ENCODE data around the gene ENAM.

DNA sequence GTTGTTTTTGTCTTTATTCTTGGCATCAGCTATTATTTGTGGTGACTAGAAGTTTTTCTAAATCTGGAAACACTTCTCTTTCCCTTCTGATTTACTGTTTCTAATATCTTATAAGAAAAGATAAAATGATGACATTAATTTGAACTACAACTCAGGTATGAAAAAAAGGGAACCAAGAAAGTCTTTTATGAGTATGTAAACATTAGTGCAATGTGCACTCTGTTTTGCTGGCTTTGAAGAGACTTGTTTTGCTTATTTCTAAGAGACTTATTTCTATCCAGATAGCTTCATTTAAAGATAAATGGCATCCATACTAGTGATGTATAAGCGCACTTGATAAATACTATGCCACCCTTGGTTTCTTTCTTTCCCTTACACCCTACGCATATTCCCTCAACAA, 46.6 kb upstream of the ENAM start:
- TF ChIP-seq, protein P1, sequence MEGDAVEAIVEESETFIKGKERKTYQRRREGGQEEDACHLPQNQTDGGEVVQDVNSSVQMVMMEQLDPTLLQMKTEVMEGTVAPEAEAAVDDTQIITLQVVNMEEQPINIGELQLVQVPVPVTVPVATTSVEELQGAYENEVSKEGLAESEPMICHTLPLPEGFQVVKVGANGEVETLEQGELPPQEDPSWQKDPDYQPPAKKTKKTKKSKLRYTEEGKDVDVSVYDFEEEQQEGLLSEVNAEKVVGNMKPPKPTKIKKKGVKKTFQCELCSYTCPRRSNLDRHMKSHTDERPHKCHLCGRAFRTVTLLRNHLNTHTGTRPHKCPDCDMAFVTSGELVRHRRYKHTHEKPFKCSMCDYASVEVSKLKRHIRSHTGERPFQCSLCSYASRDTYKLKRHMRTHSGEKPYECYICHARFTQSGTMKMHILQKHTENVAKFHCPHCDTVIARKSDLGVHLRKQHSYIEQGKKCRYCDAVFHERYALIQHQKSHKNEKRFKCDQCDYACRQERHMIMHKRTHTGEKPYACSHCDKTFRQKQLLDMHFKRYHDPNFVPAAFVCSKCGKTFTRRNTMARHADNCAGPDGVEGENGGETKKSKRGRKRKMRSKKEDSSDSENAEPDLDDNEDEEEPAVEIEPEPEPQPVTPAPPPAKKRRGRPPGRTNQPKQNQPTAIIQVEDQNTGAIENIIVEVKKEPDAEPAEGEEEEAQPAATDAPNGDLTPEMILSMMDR (IDR thresholded peaks at IDR 0.05) = no peak
- no peak for TF ChIP-seq POLR2A (IDR thresholded peaks at IDR 0.05)
